Measurements from ENCODE around the gene ATP5F1E. TPM values are rescaled to one million over a fixed set of nuclear protein-coding genes. Genes with fewer than 3 reads are reported as not detected.

ATP5F1E gene
- total and polyA plus RNA-seq, 2 experiments from 2014 or later: 12.9 to 211 TPM

GRCh38 chr20:58997141-58997770 is 34.9 kb downstream of the ATP5F1E start (continued):
- TF ChIP-seq ZNF462 (CRISPR knock-in tag; IDR thresholded peaks at IDR 0.05) (no peak), NANOG (IDR thresholded peaks at IDR 0.05; ENCODE audit: borderline replicate concordance) (no peak)

GRCh38 chr20:58996226-58996611 is 35.9 kb downstream of the ATP5F1E start:
- no peaks in the 10 kb centered on the region for H3K79me2 ChIP-seq (replicated peaks; ENCODE audit: insufficient read depth)
- H3K27me3 ChIP-seq (ENCODE audit: insufficient read depth): no peaks in the 10 kb centered on the region
- H3K4me2 ChIP-seq: no peak overlapping the region
- H4K20me1 ChIP-seq (replicated peaks; ENCODE audit: insufficient read depth): no peaks in the 10 kb centered on the region; the same call in 1 of the 2 replicates
- H3K4me3 ChIP-seq: no peak overlapping the region
- H3K9me3 Mint-ChIP-seq: no peaks in the 10 kb centered on the region
- DNase-seq (ENCODE audit: low spot score) (no peak), ATAC-seq (no peak)
- no peak overlapping the region for H3K27ac ChIP-seq (ENCODE audit: low read depth)
- no peaks in the 10 kb centered on the region for H3K4me1 Mint-ChIP-seq
- H3K36me3 Mint-ChIP-seq (ENCODE audit: low read depth): peaks cover 63% of the 10 kb centered on the region
- peaks cover 39% of the 10 kb centered on the region; the same call in 1 of the 2 replicates for H3K36me3 ChIP-seq (ENCODE audit: insufficient read depth)
- no peaks in the 10 kb centered on the region for H3K9me2 ChIP-seq (ENCODE audit: insufficient read depth)
- no peak overlapping the region for H3K4me3 Mint-ChIP-seq
- peaks cover 4% of the 10 kb centered on the region; the same call in 1 of the 2 replicates for H3F3A ChIP-seq (replicated peaks; ENCODE audit: low read depth)
- TF ChIP-seq ZNF462 (CRISPR knock-in tag; IDR thresholded peaks at IDR 0.05) (no peak), REST (IDR thresholded peaks at IDR 0.05; ENCODE audit: unreplicated experiment) (no peak)
- no peak overlapping the region for H3K27ac Mint-ChIP-seq
- H3K27me3 Mint-ChIP-seq (ENCODE audit: insufficient read depth, low read depth, poor library complexity): peaks cover 6% of the 10 kb centered on the region
- H2AFZ ChIP-seq: no peak overlapping the region
- no peaks in the 10 kb centered on the region for H3K4me1 ChIP-seq (ENCODE audit: insufficient read depth)
